OCI-M2 (cell line): ENCODE measurements around the gene NCOR1.

Experiments
- DNase-seq: peaks from one replicate; lab custom pipeline; 2025; ENCODE audit not compliant: unreplicated experiment; lab: John Stamatoyannopoulos, UW

The NCOR1 gene

GRCh38 chr17:15981646-15982580, 233.4 kb downstream of the NCOR1 start:
- no peak for DNase-seq

- no peak for DNase-seq
Measured at GRCh38 chr17:15981208-15981607, 234.1 kb downstream of the NCOR1 start.
